ENCODE measurements around the gene ETV6. TPM values are rescaled to one million over a fixed set of nuclear protein-coding genes. Genes with fewer than 3 reads are reported as not detected.

The ETV6 gene
- total RNA-seq, 1 experiment from 2014 or later = 14.1 TPM

DNA sequence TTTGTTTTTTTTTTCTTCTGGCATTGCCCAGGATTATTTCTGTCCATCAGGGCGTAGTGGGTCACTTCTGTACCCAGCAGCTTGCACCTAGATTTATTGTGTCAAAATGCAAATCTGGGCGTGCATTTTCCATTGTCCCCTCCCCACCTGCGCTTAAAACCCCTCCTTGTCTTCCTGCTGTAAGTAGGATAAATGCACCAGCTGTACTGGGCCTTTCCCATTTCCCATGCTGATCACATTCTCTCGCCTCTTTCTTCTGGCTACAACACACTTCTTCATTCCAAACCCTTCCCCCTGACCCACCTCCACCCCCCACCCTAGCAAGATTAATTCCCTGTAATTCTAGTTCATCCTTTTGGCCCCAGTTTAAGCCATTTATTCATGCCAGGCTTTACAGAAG lies 128.0 kb downstream of the ETV6 start:
- no TSS peak for BruUV-seq (replicated peaks)
- ChIA-PET RAD21 (ENCODE audit: low non-redundant PET in 1 of 2, low total read pairs in 2 of 2, uncharacterized antibody in 2 of 2, unreplicated experiment in 2 of 2) (no interaction called here), POLR2A (no interaction called here), CTCF (no interaction called here)
- H3K36me3 ChIP-seq (ENCODE audit: control insufficient read depth in 1 of 2, insufficient read depth in 2 of 2, low read length in 2 of 2) = no peaks in the 10 kb centered on the region
- H3K4me2 ChIP-seq (ENCODE audit: low read length) = no peak overlapping the region
- H3K9me3 ChIP-seq (ENCODE audit: control insufficient read depth in 1 of 2, insufficient read depth in 1 of 2, low read depth in 1 of 2, low read length in 2 of 2) = no peaks in the 10 kb centered on the region
- intact Hi-C loops (cut with micrococcal nuclease) = no loop called here
- TF ChIP-seq POLR2AphosphoS5 (IDR thresholded peaks at IDR 0.05; ENCODE audit: low read depth, low read length) (no peak), ATF3 (IDR thresholded peaks at IDR 0.05) (no peak), JUND (IDR thresholded peaks at IDR 0.05) (no peak), YY1 (IDR thresholded peaks at IDR 0.05; ENCODE audit: extremely low read depth, insufficient replicate concordance, low read depth, low read length) (no peak), ZNF274 (IDR thresholded peaks at IDR 0.05; ENCODE audit: low read depth, low read length) (no peak), MAX (IDR thresholded peaks at IDR 0.05) (no peak), ZBTB33 (IDR thresholded peaks at IDR 0.05; ENCODE audit: extremely low read depth, insufficient replicate concordance, low read length) (no peak), SP1 (IDR thresholded peaks at IDR 0.05; ENCODE audit: low read depth) (no peak), FOSL1 (IDR thresholded peaks at IDR 0.05; ENCODE audit: low read depth) (no peak), ZFX (IDR thresholded peaks at IDR 0.05) (no peak), CEBPB (IDR thresholded peaks at IDR 0.05; ENCODE audit: low read depth) (no peak), EGR1 (IDR thresholded peaks at IDR 0.05; ENCODE audit: low read depth) (no peak), RAD21 (IDR thresholded peaks at IDR 0.05; ENCODE audit: low read depth) (no peak), CBX3 (IDR thresholded peaks at IDR 0.05; ENCODE audit: low read depth) (no peak), ELF1 (IDR thresholded peaks at IDR 0.05; ENCODE audit: borderline replicate concordance, low read depth) (no peak)
- TF ChIP-seq, protein P1, sequence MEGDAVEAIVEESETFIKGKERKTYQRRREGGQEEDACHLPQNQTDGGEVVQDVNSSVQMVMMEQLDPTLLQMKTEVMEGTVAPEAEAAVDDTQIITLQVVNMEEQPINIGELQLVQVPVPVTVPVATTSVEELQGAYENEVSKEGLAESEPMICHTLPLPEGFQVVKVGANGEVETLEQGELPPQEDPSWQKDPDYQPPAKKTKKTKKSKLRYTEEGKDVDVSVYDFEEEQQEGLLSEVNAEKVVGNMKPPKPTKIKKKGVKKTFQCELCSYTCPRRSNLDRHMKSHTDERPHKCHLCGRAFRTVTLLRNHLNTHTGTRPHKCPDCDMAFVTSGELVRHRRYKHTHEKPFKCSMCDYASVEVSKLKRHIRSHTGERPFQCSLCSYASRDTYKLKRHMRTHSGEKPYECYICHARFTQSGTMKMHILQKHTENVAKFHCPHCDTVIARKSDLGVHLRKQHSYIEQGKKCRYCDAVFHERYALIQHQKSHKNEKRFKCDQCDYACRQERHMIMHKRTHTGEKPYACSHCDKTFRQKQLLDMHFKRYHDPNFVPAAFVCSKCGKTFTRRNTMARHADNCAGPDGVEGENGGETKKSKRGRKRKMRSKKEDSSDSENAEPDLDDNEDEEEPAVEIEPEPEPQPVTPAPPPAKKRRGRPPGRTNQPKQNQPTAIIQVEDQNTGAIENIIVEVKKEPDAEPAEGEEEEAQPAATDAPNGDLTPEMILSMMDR (IDR thresholded peaks at IDR 0.05 in 2 of 3, conservative IDR thresholded peaks at IDR 0.05 in 1 of 3; ENCODE audit: borderline replicate concordance in 1 of 3, insufficient read depth in 1 of 3, low read depth in 2 of 3, low read length in 2 of 3) = no peak
- no peak overlapping the region for H3K4me3 ChIP-seq (replicated peaks in 1 of 2; ENCODE audit: low read depth in 1 of 2, low read length in 2 of 2)
- DNase-seq (ENCODE audit: low read depth, low spot score) (no peak), ATAC-seq (no peak)
- H3K79me2 ChIP-seq (ENCODE audit: insufficient read depth, low read length) = no peaks in the 10 kb centered on the region
- no peak overlapping the region for H3K9ac ChIP-seq (ENCODE audit: low read length)
- no peaks in the 10 kb centered on the region; the same call in 1 of the 2 replicates for H3K27me3 ChIP-seq (ENCODE audit: insufficient read depth, low read length)
- no peaks in the 10 kb centered on the region for H4K20me1 ChIP-seq (ENCODE audit: insufficient read depth)
- H3K27ac ChIP-seq (ENCODE audit: low read depth, low read length) = no peak overlapping the region
- H3K9me2 ChIP-seq (ENCODE audit: insufficient read depth) = no peaks in the 10 kb centered on the region
- H2AFZ ChIP-seq (ENCODE audit: low read depth, low read length, poor library complexity, severe bottlenecking) = no peak overlapping the region
- no peaks in the 10 kb centered on the region for H3K4me1 ChIP-seq (ENCODE audit: control insufficient read depth in 1 of 2, insufficient read depth in 2 of 2, low read length in 2 of 2)
